Peyer's patch (tissue), 4 donors: ENCODE results near the gene SLC38A2.

Experiments
- CTCF ChIP-seq, 6 experiments: fragments of 450-650 bp in 4 of 6; fragments of 200-600 bp in 2 of 6; sonication (generic) in 1 of 6; IDR thresholded peaks; one replicate each; pipeline ENCODE4 v1.5.1; 2017 to 2019; ENCODE audit warnings: antibody characterized with exemption in 6 of 6, mild to moderate bottlenecking in 3 of 6, moderate library complexity in 1 of 6
- POLR2A ChIP-seq, 2 donors: fragments of 450-650 bp; IDR thresholded peaks; one replicate each; pipeline ENCODE4 v1.5.1; 2017; ENCODE audit warnings: antibody characterized with exemption in 2 of 2, mild to moderate bottlenecking in 2 of 2, moderate library complexity in 2 of 2

- no peak for TF ChIP-seq CTCF (IDR thresholded peaks at IDR 0.05)
- no peak for TF ChIP-seq POLR2A (IDR thresholded peaks at IDR 0.05)
These were observed 9.5 kb downstream of the SLC38A2 start for GRCh38 chr12:46362895-46363581.
